GM18519 (cell line): ENCODE data around the gene HSBP1.

Experiments used
- ATAC-seq: cut with Tn5 transposase; IDR thresholded peaks from one replicate; pipeline ENCODE4 v1.9.1; 2021; ENCODE audit warnings: mild to moderate bottlenecking, moderate library complexity; ENCODE audit not compliant: unreplicated experiment, low FRiP score

The HSBP1 gene

GRCh38 chr16:83807710-83808572 is at the start of gene HSBP1:
TSS of gene HSBP1 (plus strand) at chr16:83807978. CDS start at chr16:83808077, 99 bp downstream.
- peak; percentile 90 for ATAC-seq

- no peak for ATAC-seq
Observed at GRCh38 chr16:83762141-83762991, 45.4 kb upstream of the HSBP1 start.

GRCh38 chr16:83762992-83763358 is 44.8 kb upstream of the HSBP1 start:
- no peak for ATAC-seq

GRCh38 chr16:83768986-83769385 is 38.8 kb upstream of the HSBP1 start:
- ATAC-seq = no peak

GRCh38 chr16:83769397-83770008 is 38.3 kb upstream of the HSBP1 start:
- no peak for ATAC-seq

GRCh38 chr16:83771306-83771942 is 36.4 kb upstream of the HSBP1 start:
- ATAC-seq = no peak

- ATAC-seq = no peak
Observed at GRCh38 chr16:83772806-83773205, 35.0 kb upstream of the HSBP1 start.

GRCh38 chr16:83774066-83774465 is 33.7 kb upstream of the HSBP1 start:
- ATAC-seq = no peak

- no peak for ATAC-seq
Observed at GRCh38 chr16:83776944-83777343, 30.8 kb upstream of the HSBP1 start.

- ATAC-seq = no peak
Observed at GRCh38 chr16:83779886-83780285, 27.9 kb upstream of the HSBP1 start.

GRCh38 chr16:83785455-83785854 is 22.3 kb upstream of the HSBP1 start:
- no peak for ATAC-seq

GRCh38 chr16:83789642-83790401 is 18.0 kb upstream of the HSBP1 start:
- ATAC-seq = no peak

GRCh38 chr16:83791916-83792315 is 15.9 kb upstream of the HSBP1 start:
- no peak for ATAC-seq

- ATAC-seq = no peak
Observed at GRCh38 chr16:83792391-83792790, 15.4 kb upstream of the HSBP1 start.

- no peak for ATAC-seq
Observed at GRCh38 chr16:83793179-83793578, 14.6 kb upstream of the HSBP1 start.

- ATAC-seq = no peak
Observed at GRCh38 chr16:83794860-83795554, 12.8 kb upstream of the HSBP1 start.

- ATAC-seq = no peak
Observed at GRCh38 chr16:83797013-83797412, 10.8 kb upstream of the HSBP1 start.

GRCh38 chr16:83799336-83799735 is 8.4 kb upstream of the HSBP1 start:
- ATAC-seq = no peak

- ATAC-seq = no peak
Observed at GRCh38 chr16:83802135-83802534, 5.6 kb upstream of the HSBP1 start.
